ENCODE measurements around the gene AGAP5.
"Not testable (repeated sequence)": the region's sequence is repeated elsewhere in the genome, so short reads cannot be mapped to it uniquely, and the experiment has no call there.

Gene AGAP5

DNA sequence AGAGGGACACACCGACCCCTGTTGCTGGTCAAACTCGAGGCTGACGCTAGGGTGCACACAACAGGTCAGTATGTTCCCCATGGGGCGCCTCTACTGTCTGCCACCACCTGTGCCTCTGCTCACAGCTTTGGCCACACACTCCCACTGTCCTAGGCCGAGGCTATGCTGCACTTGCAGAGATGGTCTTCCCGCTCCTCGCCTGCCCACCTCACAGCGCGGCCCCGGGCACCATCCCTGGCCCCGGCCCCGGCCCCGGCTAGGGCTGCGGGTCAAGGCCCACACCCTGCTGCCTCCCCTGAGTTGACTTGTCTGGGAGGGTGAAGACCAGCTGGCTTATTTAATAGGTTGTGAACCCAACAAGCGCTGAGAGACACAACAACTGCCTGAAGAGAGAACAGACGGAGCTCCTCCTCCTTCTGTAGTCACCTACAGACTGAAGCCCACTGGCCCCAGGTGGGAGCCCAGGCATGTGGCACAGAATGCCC is at the start of gene AGAP5:
TSS of gene AGAP5 (minus strand) at position 435 of the 485 bp plus-strand sequence. CDS start at position 81, 354 bp downstream.
- not testable (repeated sequence) for DNase-seq (ENCODE audit: low spot score)

GRCh38 chr10:73746721-73747120 is 48.8 kb upstream of the AGAP5 start:
- DNase-seq (ENCODE audit: low spot score), result no peak

- no peak for DNase-seq (ENCODE audit: low spot score)
Observed at GRCh38 chr10:73744664-73744975, 46.7 kb upstream of the AGAP5 start.

GRCh38 chr10:73743905-73744663 is 46.2 kb upstream of the AGAP5 start, which contains the start of gene SEC24C:
Gene SEC24C (plus strand): TSS chr10:73744372. CDS start chr10:73746833, 2,461 bp downstream.
- DNase-seq (ENCODE audit: low spot score), result peak; percentile 96

- DNase-seq (ENCODE audit: low spot score), result no peak
Observed at GRCh38 chr10:73743327-73743904, 45.5 kb upstream of the AGAP5 start.

GRCh38 chr10:73742454-73742734 is 44.5 kb upstream of the AGAP5 start:
- DNase-seq (ENCODE audit: low spot score), result no peak

DNA sequence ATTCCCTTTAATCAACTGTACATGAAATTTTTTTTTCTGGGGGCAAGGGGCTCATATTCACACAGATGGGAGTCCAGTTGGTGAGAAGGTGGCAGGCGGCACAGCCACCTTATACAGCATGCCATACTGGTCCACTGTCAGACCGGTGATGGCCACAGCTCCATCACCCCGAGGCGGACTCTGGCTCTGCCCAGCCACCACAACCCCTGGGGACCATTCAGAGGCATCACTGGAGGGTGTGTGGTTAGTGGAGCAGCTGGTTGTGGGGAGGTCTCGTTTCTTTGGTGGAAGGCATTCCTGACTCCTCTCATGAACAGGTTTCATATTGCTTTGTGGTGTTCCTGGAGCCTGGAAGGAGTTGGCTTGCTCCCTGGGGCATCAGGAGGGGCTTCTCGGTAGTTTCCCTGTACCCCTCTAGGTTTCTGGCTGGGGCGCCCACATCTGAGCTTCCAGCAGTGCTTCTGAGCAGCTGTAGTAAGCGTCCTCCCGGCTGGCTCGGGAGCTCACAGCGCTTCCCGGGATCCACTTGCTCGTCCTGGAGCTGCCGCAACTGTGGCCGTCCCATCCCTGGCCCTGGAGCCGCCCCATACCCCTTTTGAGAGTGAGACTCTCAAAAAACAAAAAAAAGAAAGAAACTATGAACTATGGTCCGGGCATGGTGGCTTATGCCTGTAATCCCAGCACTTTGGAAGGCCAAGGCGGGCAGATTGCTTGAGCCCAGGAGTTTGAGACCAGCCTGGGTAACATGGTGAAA is 42.8 kb upstream of the AGAP5 start:
- not testable (repeated sequence) for DNase-seq (ENCODE audit: low spot score)

GRCh38 chr10:73734796-73735305 is 36.9 kb upstream of the AGAP5 start:
- no peak for DNase-seq (ENCODE audit: low spot score)

GRCh38 chr10:73734028-73734720 is 36.3 kb upstream of the AGAP5 start:
- no peak for DNase-seq (ENCODE audit: low spot score)

DNA sequence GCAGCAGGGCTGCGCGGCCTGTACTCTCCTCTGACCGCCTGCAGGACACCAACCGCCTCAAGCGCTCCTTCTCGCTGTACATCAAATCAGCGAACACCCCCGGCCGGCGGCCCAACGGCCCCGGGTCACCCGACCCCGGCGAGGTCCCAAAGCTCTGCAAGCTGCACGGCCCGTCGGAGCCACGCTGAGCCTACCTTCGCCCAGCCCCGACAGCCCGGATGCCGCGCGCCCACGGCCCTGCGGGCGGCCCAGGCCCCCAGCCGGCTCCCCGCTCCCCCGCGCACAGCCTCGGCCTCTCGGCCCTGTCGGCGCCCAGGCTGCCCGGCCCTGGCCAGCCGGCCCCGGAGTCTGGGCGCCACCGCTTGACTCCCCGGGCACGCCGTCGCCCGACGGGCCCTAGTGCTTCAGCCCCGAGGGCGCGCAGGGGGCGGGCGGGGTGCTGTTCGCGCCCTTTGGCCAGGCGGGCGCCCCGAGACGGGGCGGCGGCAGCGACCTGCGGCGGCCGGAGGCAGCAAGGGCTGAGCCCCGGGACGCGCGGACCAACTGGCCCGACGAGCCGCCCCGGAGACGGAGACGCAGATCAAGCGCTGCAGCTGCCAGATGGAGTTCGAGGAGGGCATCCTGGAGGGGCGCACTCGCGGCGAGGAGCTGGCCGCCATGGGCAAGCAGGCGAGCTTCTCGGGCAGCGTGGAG is 35.2 kb upstream of the AGAP5 start:
- no peak for DNase-seq (ENCODE audit: low spot score)

GRCh38 chr10:73732426-73732825 is 34.5 kb upstream of the AGAP5 start:
- no peak for DNase-seq (ENCODE audit: low spot score)

GRCh38 chr10:73731588-73732375 is 33.9 kb upstream of the AGAP5 start:
- no peak for DNase-seq (ENCODE audit: low spot score)

- DNase-seq (ENCODE audit: low spot score), result peak; percentile 90
Observed at GRCh38 chr10:73730153-73730906, 32.4 kb upstream of the AGAP5 start.

- DNase-seq (ENCODE audit: low spot score), result not testable (repeated sequence)
Observed at GRCh38 chr10:73729781-73730152, 31.9 kb upstream of the AGAP5 start.

DNA sequence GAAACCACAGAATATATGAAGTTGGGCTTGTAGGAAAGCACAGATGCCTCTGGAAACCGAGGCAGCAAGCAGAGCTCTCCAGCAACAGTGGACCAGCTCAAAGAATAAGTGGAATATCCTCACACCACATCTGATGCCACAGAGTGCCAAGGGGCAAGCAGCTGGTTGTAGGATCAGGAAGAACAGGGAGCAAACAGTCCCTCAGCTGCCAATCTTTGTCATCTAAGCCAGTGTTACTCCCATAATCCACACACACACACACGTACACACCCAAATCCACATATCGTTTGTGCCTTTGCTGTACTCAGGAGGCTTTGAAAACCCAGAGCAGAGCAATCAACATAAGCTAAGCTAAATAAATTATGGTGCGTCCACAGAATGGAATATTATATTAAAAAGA is 25.6 kb upstream of the AGAP5 start:
- no peak for DNase-seq (ENCODE audit: low spot score)

DNA sequence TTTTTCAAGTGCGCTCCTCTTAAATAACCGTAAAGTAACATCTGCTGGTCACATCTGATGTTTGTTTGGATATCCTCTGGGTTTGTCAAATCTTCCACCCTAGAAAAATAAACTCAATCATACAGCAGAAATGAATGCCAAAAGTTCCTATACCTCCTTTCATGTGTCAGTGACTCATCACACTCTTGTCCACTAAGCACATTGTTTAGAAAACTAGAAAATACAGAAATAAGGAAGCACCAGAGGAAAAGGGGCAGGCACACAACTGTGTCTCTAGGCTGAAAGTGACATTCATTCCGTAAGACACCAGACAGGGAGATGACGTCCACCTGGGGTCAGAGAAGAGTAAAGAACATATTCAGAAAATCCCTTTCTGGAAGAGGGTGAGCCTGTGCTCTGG is 22.7 kb upstream of the AGAP5 start:
- not testable (repeated sequence) for DNase-seq (ENCODE audit: low spot score)

- DNase-seq (ENCODE audit: low spot score), result peak; percentile 36
Observed at GRCh38 chr10:73717556-73717955, 19.6 kb upstream of the AGAP5 start.

DNA sequence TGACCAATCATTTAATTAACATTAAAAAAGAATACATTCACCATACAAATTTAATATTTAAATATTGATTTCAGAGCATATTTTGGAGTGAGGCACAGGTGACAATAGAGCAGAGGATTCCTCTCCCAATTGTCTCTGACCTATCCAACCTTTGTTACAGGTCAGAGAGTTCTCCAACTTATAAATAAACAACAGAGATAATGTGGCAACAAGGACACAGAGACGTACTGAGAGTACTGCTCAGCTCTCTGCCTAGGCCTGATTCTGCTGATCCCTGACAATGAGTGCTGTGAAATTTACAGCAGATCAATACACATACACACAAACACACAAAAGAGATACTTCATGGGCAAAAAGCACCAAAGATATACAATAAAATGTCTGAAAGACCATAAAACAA is 18.3 kb upstream of the AGAP5 start:
- DNase-seq (ENCODE audit: low spot score), result no peak

DNA sequence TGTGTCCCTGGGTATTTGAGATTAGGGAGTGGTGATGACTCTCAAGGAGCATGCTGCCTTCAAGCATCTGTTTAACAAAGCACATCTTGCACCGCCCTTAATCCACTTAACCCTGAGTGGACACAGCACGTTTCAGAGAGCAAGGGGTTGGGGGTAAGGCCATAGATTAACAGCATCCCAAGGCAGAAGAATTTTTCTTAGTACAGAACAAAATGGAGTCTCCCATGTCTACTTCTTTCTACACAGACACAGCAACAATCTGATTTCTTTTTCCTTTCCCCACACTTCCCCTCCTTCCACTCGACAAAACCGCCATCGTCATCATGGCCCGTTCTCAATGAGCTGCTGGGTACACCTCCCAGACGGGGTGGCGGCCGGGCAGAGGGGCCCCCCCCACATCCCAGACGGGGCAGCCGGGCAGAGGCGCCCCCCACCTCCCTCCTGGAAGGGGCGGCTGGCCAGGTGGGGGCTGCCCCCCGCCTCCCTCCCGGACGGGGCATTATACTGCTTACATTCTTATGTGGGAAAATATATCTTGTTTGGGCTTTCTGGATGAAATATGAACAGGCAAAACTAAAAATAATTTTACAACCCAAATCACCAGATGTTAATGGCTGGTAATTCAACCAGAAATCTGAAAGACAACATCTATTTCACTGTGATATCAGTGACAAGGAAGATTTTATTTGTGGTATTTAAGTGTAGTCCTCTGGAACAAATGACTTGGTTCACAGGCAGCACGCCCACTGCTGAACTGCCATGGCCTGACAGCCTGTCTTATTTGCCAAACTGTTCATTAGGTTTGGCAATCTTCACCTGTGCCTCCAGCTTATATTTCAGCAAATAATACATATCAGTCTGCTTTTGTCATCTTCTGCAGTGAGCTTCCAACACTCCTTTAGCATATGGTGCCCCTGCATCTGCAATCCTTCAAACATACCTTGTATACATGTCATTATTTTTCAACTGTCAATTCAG is 17.6 kb upstream of the AGAP5 start:
- DNase-seq (ENCODE audit: low spot score), result not testable (repeated sequence)

Measured in putamen (tissue), 1 donor.